K562 (cell line): ENCODE results near the gene PNMA8A. TPM values are rescaled to one million over a fixed set of nuclear protein-coding genes. Genes with fewer than 3 reads are reported as not detected.

ENCODE experiments used
- ATAC-seq: fragments of 200-7000 bp; cut with Tn5 transposase; 3 replicates; pipeline ENCODE4 v1.9.1; 2020; ENCODE audit warnings: moderate library complexity
- BruUV-seq: library from RNA; stranded (reverse); fragments of 400-500 nt; replicated peaks from 2 replicates; lab custom pipeline; 2021; lab: Mats Ljungman, UMichigan
- CTCF ChIA-PET: fragments of 300-600 bp; formaldehyde crosslinking; extraction: SDS; loops from one replicate; lab custom pipeline; 2021; ENCODE audit warnings: low intra/inter-chr PET ratio; lab: Yijun Ruan, JAX
- POLR2A ChIA-PET: fragments of 300-600, 350-650 bp; sonication (Branson Sonifier 250); formaldehyde crosslinking; extraction: SDS; loops from one replicate; lab custom pipeline; 2021; ENCODE audit warnings: antibody characterized with exemption, inconsistent platforms; lab: Yijun Ruan, JAX
- DNase-seq, 4 experiments: peaks; one replicate each; pipeline versions ENCODE4 v3.0.0 to v3.0.0-alpha.2; 2011 to 2018; ENCODE audit warnings: low spot score in 3 of 4, mixed read lengths in 3 of 4; ENCODE audit errors: extremely low read depth in 1 of 4
- FAIRE-seq: peaks from 2 replicates; lab custom pipeline; 2011; peaks lifted over from hg19 to GRCh38; lab: Jason Lieb, UNC
- H2AFZ ChIP-seq: 2 replicates; pipeline ENCODE4 v1.6.0; 2011; ENCODE audit warnings: low read depth, low read length, control low read depth, inconsistent platforms
- H3K27ac ChIP-seq: fragments of 200-600 bp; 3 replicates; pipeline ENCODE4 v1.8.0; 2011; ENCODE audit warnings: low read depth, mild to moderate bottlenecking, control low read depth, inconsistent platforms, low read length, moderate library complexity, mixed read lengths; ENCODE audit errors: extremely low read depth
- H3K27me3 ChIP-seq, 2 experiments: fragments of 300-600 bp in 1 of 2; 2 replicates in 1 of 2; 3 replicates in 1 of 2; pipeline versions ENCODE4 v1.6.0 to v1.8.0; 2011; ENCODE audit warnings: inconsistent platforms in 2 of 2, low read length in 2 of 2, mild to moderate bottlenecking in 1 of 2, mixed read lengths in 1 of 2, moderate library complexity in 1 of 2; ENCODE audit not compliant: control insufficient read depth in 2 of 2, insufficient read depth in 2 of 2
- H3K36me3 ChIP-seq: fragments of 300-600 bp; 3 replicates; pipeline ENCODE4 v1.8.0; 2011; ENCODE audit warnings: mild to moderate bottlenecking, low read length, inconsistent platforms; ENCODE audit not compliant: control insufficient read depth, insufficient read depth
- H3K4me1 ChIP-seq, 2 experiments: fragments of 200-600 bp in 1 of 2; replicated peaks in 1 of 2; 2 replicates in 1 of 2; 3 replicates in 1 of 2; pipeline versions ENCODE4 v1.5.1 to v1.8.0; 2011; ENCODE audit warnings: inconsistent platforms in 2 of 2, low read length in 2 of 2, mild to moderate bottlenecking in 1 of 2, mixed read lengths in 1 of 2, moderate library complexity in 1 of 2; ENCODE audit not compliant: control insufficient read depth in 2 of 2, insufficient read depth in 2 of 2
- H3K4me2 ChIP-seq: 2 replicates; pipeline ENCODE4 v1.6.1; 2011; ENCODE audit warnings: low read length, control low read depth, inconsistent platforms, mixed read lengths; ENCODE audit not compliant: insufficient read depth
- H3K4me3 ChIP-seq: fragments of 200-600 bp; sonication (generic), shearing (Covaris generic); 2 replicates; pipeline ENCODE4 v1.5.1; 2016; ENCODE audit warnings: control low read depth, inconsistent platforms
- H3K79me2 ChIP-seq: fragments of 200-600 bp; 3 replicates; pipeline ENCODE4 v1.8.0; 2011; ENCODE audit warnings: low read length, inconsistent platforms; ENCODE audit not compliant: control insufficient read depth, insufficient read depth
- H3K9ac ChIP-seq, 2 experiments: 2 replicates each; pipeline versions ENCODE4 v1.6.0 to v1.6.1; 2011; ENCODE audit warnings: low read depth in 2 of 2, low read length in 2 of 2, control low read depth in 1 of 2, inconsistent platforms in 1 of 2, mild to moderate bottlenecking in 1 of 2, mixed read lengths in 1 of 2; ENCODE audit not compliant: insufficient read depth in 1 of 2
- H3K9me1 ChIP-seq: one replicate; pipeline ENCODE4 v1.6.0; 2011; ENCODE audit warnings: inconsistent platforms, mild to moderate bottlenecking, low read length, moderate library complexity; ENCODE audit not compliant: control insufficient read depth, insufficient read depth
- H3K9me3 ChIP-seq: replicated peaks from 2 replicates; pipeline ENCODE4 v1.5.1; 2011; ENCODE audit warnings: low read depth, low read length, inconsistent platforms; ENCODE audit not compliant: control insufficient read depth, insufficient read depth
- H4K20me1 ChIP-seq: replicated peaks from 2 replicates; pipeline ENCODE4 v1.6.1; 2011; ENCODE audit warnings: low read length, inconsistent platforms, mixed read lengths; ENCODE audit not compliant: control insufficient read depth, insufficient read depth
- EP300 ChIP-seq: IDR thresholded peaks from 2 replicates; pipeline ENCODE4 v1.6.1; 2012; ENCODE audit warnings: low read length, improper control_type of control experiment
- MGA ChIP-seq: fragments of 450-650 bp; IDR thresholded peaks from 2 replicates; pipeline ENCODE4 v1.6.1; 2016; ENCODE audit warnings: mild to moderate bottlenecking, moderate library complexity
- USF1 ChIP-seq: sonication (generic); formaldehyde crosslinking; IDR thresholded peaks from 2 replicates; pipeline ENCODE4 v1.9.0; 2022; ENCODE audit warnings: mild to moderate bottlenecking, missing genetic modification reagents
- ZNF232 ChIP-seq: sonication (generic); formaldehyde crosslinking; IDR thresholded peaks from 2 replicates; pipeline ENCODE4 v1.8.0; 2022; ENCODE audit warnings: mild to moderate bottlenecking, missing genetic modification reagents
- ZNF764 ChIP-seq: fragments of 250-450 bp; sonication (Bioruptor Pico); IDR thresholded peaks from 2 replicates; pipeline ENCODE4 v1.4.0; 2020; ENCODE audit warnings: low read depth, mild to moderate bottlenecking, moderate library complexity
- WGBS: fragments of 100-300 bp; shearing (Covaris generic); methylation state at CpG from one replicate; pipeline ENCODE4 v1.1.6; 2016; ENCODE audit warnings: low coverage, mixed read lengths; ENCODE audit not compliant: insufficient coverage; ENCODE audit errors: missing lambda C conversion rate; 5-methylcytosine and 5-hydroxymethylcytosine counted together
- in situ Hi-C: fragments of 300-500 bp; cut with MboI; formaldehyde crosslinking; loops from 4 replicates; pipeline ENCODE4 v1.15.0; 2018; ENCODE audit warnings: inconsistent platforms, mixed read lengths
- intact Hi-C: fragments of 100-400 bp; cut with micrococcal nuclease; formaldehyde crosslinking; loops from 2 replicates; pipeline ENCODE4 v1.14.2; 2022
- polyA plus RNA-seq, 8 experiments: library from polyadenylated mRNA; depleted of rRNA in 4 of 8; stranded (reverse) in 5 of 8; unstranded in 3 of 8; fragments of >200 nt; fragmentation: Nextera tagmentation in 2 of 8; fragmentation: Illumina TruSeq in 1 of 8; extraction: Ambion mirVana in 2 of 8; extraction: Trizol in 1 of 8; gene quantifications; 2 replicates each; pipeline versions ENCODE4 v1.2.1 to v1.2.3, GENCODE V29; 2011 to 2014; ENCODE audit warnings: inconsistent platforms in 1 of 8, missing spikeins in 1 of 8
- total RNA-seq, 7 experiments: library from RNA; depleted of rRNA in 6 of 7; stranded (reverse); fragments of >200 nt in 6 of 7; fragmentation: Illumina TruSeq in 2 of 7; extraction: Trizol in 2 of 7; gene quantifications; 2 replicates each; pipeline versions ENCODE4 v1.2.1 to v1.2.3, GENCODE V29; 2011 to 2021; ENCODE audit warnings: low replicate concordance in 1 of 7

PNMA8A gene
- total and polyA plus RNA-seq, 9 of the 15 experiments (the other 6 are each of a cell fraction or from before 2014, with no cell fraction given), result 6.6 to 23.8 (median 14.9) TPM

- H3K27me3 ChIP-seq, result peaks cover 4 to 18% of the 10 kb centered on the region in 2 experiments; a peak in 4 of 5 replicates
- no peaks in the 10 kb centered on the region for H3K9me3 ChIP-seq
- peak overlapping the region; percentile 93 for H3K4me2 ChIP-seq
- no peaks in the 10 kb centered on the region for H3K9me1 ChIP-seq
- DNase-seq (peak in 1 of 4 experiments; percentile 29), FAIRE-seq (peak; percentile 83), ATAC-seq (peak; percentile 53)
- 21% methylated on average over 11 of the region's 11 CpGs for WGBS
- H3K4me3 ChIP-seq, result peak overlapping the region; percentile 74
- in situ Hi-C loops (no loop called here), intact Hi-C loops (no loop called here)
- peaks cover 2 to 22% of the 10 kb centered on the region in 2 experiments; a peak in 3 of 5 replicates for H3K4me1 ChIP-seq
- peak overlapping the region; percentile 70; the same call in 2 of the 3 replicates for H3K27ac ChIP-seq
- H4K20me1 ChIP-seq, result no peaks in the 10 kb centered on the region
- ChIA-PET CTCF (interaction anchor here (0.6 to 0.7 kb wide), 2 partner anchors 20 to 82 kb away, joined by 3 read pairs; no protein-coding TSS in a partner anchor), POLR2A (interaction anchor here (1.0 kb wide), 1 partner anchor 70 kb away, joined by 3 read pairs; no protein-coding TSS in a partner anchor)
- BruUV-seq, result no TSS peak
- H3K9ac ChIP-seq, result peak overlapping the region; percentile 84 to 90
- peak overlapping the region; percentile 81 for H2AFZ ChIP-seq
- peaks cover 21% of the 10 kb centered on the region; the same call in 1 of the 3 replicates for H3K36me3 ChIP-seq
- H3K79me2 ChIP-seq, result peaks cover 12% of the 10 kb centered on the region
- TF ChIP-seq EP300 (peak; percentile 37; the same call in 1 of the 2 replicates), USF1 (peak; percentile 53), MGA (peak; percentile 41; the same call in 1 of the 2 replicates), ZNF232 (no peak), ZNF764 (CRISPR knock-in tag) (no peak)
Measured at GRCh38 chr19:46471811-46472543, 614 bp upstream of the PNMA8A start.
